ENCODE results near the gene GNRHR. TPM values are rescaled to one million over a fixed set of nuclear protein-coding genes. Genes with fewer than 3 reads are reported as not detected.

The GNRHR gene
- polyA plus RNA-seq, 1 donor (not counting 4 experiments of a cell fraction or from before 2014, with no cell fraction given) = 0.24 TPM

DNA sequence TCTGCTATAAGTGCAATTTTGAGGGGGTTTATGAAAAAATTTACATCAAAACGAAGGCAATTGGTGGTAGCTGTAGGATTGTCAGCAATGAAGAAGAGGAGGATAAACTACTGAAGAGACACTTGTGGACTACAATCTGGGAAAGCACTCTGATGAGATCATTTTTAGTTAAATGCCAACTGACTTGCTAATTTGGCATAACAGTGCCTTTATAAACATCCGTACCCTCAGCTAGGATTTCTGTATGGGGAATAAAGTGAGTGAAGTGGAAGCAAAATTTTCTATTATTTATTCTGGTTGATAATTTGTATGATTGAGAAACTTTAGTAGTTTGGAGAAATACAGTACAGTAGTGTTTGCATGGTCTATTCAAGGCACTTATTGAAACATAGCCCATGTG, 11.2 kb upstream of the GNRHR start:
- no peaks in the 10 kb centered on the region for H3K79me2 ChIP-seq (ENCODE audit: control insufficient read depth, insufficient read depth, low read length)
- TF ChIP-seq, protein P1, sequence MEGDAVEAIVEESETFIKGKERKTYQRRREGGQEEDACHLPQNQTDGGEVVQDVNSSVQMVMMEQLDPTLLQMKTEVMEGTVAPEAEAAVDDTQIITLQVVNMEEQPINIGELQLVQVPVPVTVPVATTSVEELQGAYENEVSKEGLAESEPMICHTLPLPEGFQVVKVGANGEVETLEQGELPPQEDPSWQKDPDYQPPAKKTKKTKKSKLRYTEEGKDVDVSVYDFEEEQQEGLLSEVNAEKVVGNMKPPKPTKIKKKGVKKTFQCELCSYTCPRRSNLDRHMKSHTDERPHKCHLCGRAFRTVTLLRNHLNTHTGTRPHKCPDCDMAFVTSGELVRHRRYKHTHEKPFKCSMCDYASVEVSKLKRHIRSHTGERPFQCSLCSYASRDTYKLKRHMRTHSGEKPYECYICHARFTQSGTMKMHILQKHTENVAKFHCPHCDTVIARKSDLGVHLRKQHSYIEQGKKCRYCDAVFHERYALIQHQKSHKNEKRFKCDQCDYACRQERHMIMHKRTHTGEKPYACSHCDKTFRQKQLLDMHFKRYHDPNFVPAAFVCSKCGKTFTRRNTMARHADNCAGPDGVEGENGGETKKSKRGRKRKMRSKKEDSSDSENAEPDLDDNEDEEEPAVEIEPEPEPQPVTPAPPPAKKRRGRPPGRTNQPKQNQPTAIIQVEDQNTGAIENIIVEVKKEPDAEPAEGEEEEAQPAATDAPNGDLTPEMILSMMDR (optimal IDR thresholded peaks at IDR 0.05 in 1 of 3, IDR thresholded peaks at IDR 0.05 in 1 of 3, conservative IDR thresholded peaks at IDR 0.05 in 1 of 3; ENCODE audit: extremely low read depth in 1 of 3, insufficient read depth in 2 of 3, low read length in 3 of 3) = no peak
- no peak for TF ChIP-seq EZH2 (IDR thresholded peaks at IDR 0.05; ENCODE audit: low read length)
- no peaks in the 10 kb centered on the region for H3K9me3 ChIP-seq (ENCODE audit: control insufficient read depth, low read depth, low read length)
- H3K27me3 ChIP-seq (ENCODE audit: control insufficient read depth, extremely low read depth, insufficient read depth, low read length) = no peaks in the 10 kb centered on the region
- H3K4me3 ChIP-seq (ENCODE audit: control insufficient read depth in 2 of 3, extremely low read depth in 1 of 3, insufficient read depth in 2 of 3, low read depth in 1 of 3, low read length in 3 of 3) = no peak overlapping the region
- H3K27ac ChIP-seq (ENCODE audit: control insufficient read depth, insufficient read depth, low read length) = no peak overlapping the region
- peaks cover 16% of the 10 kb centered on the region for H3K4me1 ChIP-seq (ENCODE audit: control insufficient read depth, extremely low read depth, insufficient read depth, low read length)
- H3K4me2 ChIP-seq (ENCODE audit: control insufficient read depth, extremely low read depth, insufficient read depth, low read depth, low read length) = no peak overlapping the region
- H3K9me1 ChIP-seq (ENCODE audit: control insufficient read depth, extremely low read depth, insufficient read depth, low read length) = no peaks in the 10 kb centered on the region
- dilution Hi-C loops (cut with MboI; ENCODE audit: extremely low pct_ligation_motif_present, low sequenced_read_pairs) = no loop called here
- no peak for FAIRE-seq
- no peaks in the 10 kb centered on the region for H3K36me3 ChIP-seq (ENCODE audit: control insufficient read depth in 2 of 2, extremely low read depth in 1 of 2, insufficient read depth in 2 of 2, low read length in 2 of 2)
- no peak overlapping the region for H2AFZ ChIP-seq (ENCODE audit: control insufficient read depth, low read length)
- H4K20me1 ChIP-seq (ENCODE audit: control insufficient read depth, extremely low read depth, insufficient read depth, low read length) = no peaks in the 10 kb centered on the region
- H3K9ac ChIP-seq (ENCODE audit: control insufficient read depth, extremely low read depth, insufficient read depth, low read length) = no peak overlapping the region
- no peak for DNase-seq (ENCODE audit: low read depth, low spot score)

DNA sequence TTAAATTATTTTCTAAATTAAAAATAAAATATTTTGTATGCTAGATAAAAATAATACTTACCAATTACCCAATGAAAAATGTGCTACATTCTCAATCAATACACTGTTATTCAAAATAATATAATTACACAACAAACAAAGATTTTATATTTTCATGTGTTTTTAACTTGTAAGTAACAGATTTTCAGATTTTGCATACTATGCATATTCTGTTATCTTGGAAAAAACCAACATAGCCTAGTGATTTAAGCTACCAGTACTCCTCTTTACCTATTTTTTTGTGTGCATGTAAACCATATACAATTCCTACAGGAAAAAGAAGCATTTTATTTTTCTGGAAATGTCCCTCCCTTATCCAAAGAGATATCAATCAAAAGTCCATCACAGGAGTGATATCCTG, 10.0 kb upstream of the GNRHR start:
- no peaks in the 10 kb centered on the region for H4K20me1 ChIP-seq (ENCODE audit: control insufficient read depth, extremely low read depth, insufficient read depth, low read length)
- no peaks in the 10 kb centered on the region for H3K9me1 ChIP-seq (ENCODE audit: control insufficient read depth, extremely low read depth, insufficient read depth, low read length)
- dilution Hi-C loops (cut with MboI; ENCODE audit: extremely low pct_ligation_motif_present, low sequenced_read_pairs) = no loop called here
- no peaks in the 10 kb centered on the region for H3K36me3 ChIP-seq (ENCODE audit: control insufficient read depth in 2 of 2, extremely low read depth in 1 of 2, insufficient read depth in 2 of 2, low read length in 2 of 2)
- FAIRE-seq (no peak), DNase-seq (ENCODE audit: low read depth, low spot score) (no peak)
- TF ChIP-seq, protein P1 (optimal IDR thresholded peaks at IDR 0.05 in 1 of 3, IDR thresholded peaks at IDR 0.05 in 1 of 3, conservative IDR thresholded peaks at IDR 0.05 in 1 of 3; ENCODE audit: extremely low read depth in 1 of 3, insufficient read depth in 2 of 3, low read length in 3 of 3) = no peak
- TF ChIP-seq EZH2 (IDR thresholded peaks at IDR 0.05; ENCODE audit: low read length) = no peak
- H3K4me3 ChIP-seq (ENCODE audit: control insufficient read depth in 2 of 3, extremely low read depth in 1 of 3, insufficient read depth in 2 of 3, low read depth in 1 of 3, low read length in 3 of 3) = no peak overlapping the region
- H3K4me1 ChIP-seq (ENCODE audit: control insufficient read depth, extremely low read depth, insufficient read depth, low read length) = peaks cover 9% of the 10 kb centered on the region
- H3K4me2 ChIP-seq (ENCODE audit: control insufficient read depth, extremely low read depth, insufficient read depth, low read depth, low read length) = no peak overlapping the region
- H3K27me3 ChIP-seq (ENCODE audit: control insufficient read depth, extremely low read depth, insufficient read depth, low read length) = no peaks in the 10 kb centered on the region
- H3K9ac ChIP-seq (ENCODE audit: control insufficient read depth, extremely low read depth, insufficient read depth, low read length) = no peak overlapping the region
- no peaks in the 10 kb centered on the region for H3K9me3 ChIP-seq (ENCODE audit: control insufficient read depth, low read depth, low read length)
- H2AFZ ChIP-seq (ENCODE audit: control insufficient read depth, low read length) = no peak overlapping the region
- no peak overlapping the region for H3K27ac ChIP-seq (ENCODE audit: control insufficient read depth, insufficient read depth, low read length)
- no peaks in the 10 kb centered on the region for H3K79me2 ChIP-seq (ENCODE audit: control insufficient read depth, insufficient read depth, low read length)
